Measurements from ENCODE around the gene CDIPT. TPM values are rescaled to one million over a fixed set of nuclear protein-coding genes. Genes with fewer than 3 reads are reported as not detected.
"Not testable (repeated sequence)": the region's sequence is repeated elsewhere in the genome, so short reads cannot be mapped to it uniquely, and the experiment has no call there.

The CDIPT gene
- total RNA-seq, 2 donors from 2014 or later = 39.6 TPM

GRCh38 chr16:29843931-29844330 lies 19.1 kb downstream of the CDIPT start:
- H3K36me3 Mint-ChIP-seq (ENCODE audit: low read depth) = peaks cover 9% of the 10 kb centered on the region
- no peaks in the 10 kb centered on the region for H3K9me3 ChIP-seq (ENCODE audit: control insufficient read depth, low read length, poor library complexity, severe bottlenecking)
- peaks cover 12% of the 10 kb centered on the region for H3K4me1 Mint-ChIP-seq
- DNase-seq = no peak
- no peak overlapping the region for H3K27ac Mint-ChIP-seq
- no peak for ATAC-seq
- no peak overlapping the region for H3K4me3 Mint-ChIP-seq
- no peaks in the 10 kb centered on the region for H3K27me3 Mint-ChIP-seq

- no peaks in the 10 kb centered on the region for H3K27me3 Mint-ChIP-seq
- H3K36me3 Mint-ChIP-seq (ENCODE audit: low read depth) = peaks cover 9% of the 10 kb centered on the region
- ATAC-seq = no peak
- no peak overlapping the region for H3K27ac Mint-ChIP-seq
- peaks cover 9% of the 10 kb centered on the region for H3K4me1 Mint-ChIP-seq
- H3K9me3 ChIP-seq (ENCODE audit: control insufficient read depth, low read length, poor library complexity, severe bottlenecking) = no peaks in the 10 kb centered on the region
- no peak for DNase-seq
- H3K4me3 Mint-ChIP-seq = no peak overlapping the region
Measured at GRCh38 chr16:29842732-29843346, 20.2 kb downstream of the CDIPT start.

GRCh38 chr16:29841631-29842030 lies 21.4 kb downstream of the CDIPT start:
- ATAC-seq = no peak
- H3K9me3 ChIP-seq (ENCODE audit: control insufficient read depth, low read length, poor library complexity, severe bottlenecking) = no peaks in the 10 kb centered on the region
- Mint-ChIP-seq H3K27me3 (no peaks in the 10 kb centered on the region), H3K27ac (no peak overlapping the region), H3K4me1 (peaks cover 9% of the 10 kb centered on the region), H3K36me3 (ENCODE audit: low read depth) (peaks cover 7% of the 10 kb centered on the region), H3K4me3 (no peak overlapping the region)
- no peak for DNase-seq

GRCh38 chr16:29840240-29840639 lies 22.8 kb downstream of the CDIPT start:
- no peak overlapping the region for H3K27ac Mint-ChIP-seq
- peaks cover 6% of the 10 kb centered on the region for H3K4me1 Mint-ChIP-seq
- no peaks in the 10 kb centered on the region for H3K9me3 ChIP-seq (ENCODE audit: control insufficient read depth, low read length, poor library complexity, severe bottlenecking)
- H3K36me3 Mint-ChIP-seq (ENCODE audit: low read depth) = peaks cover 6% of the 10 kb centered on the region
- H3K4me3 Mint-ChIP-seq = no peak overlapping the region
- ATAC-seq = no peak
- no peak for DNase-seq
- no peaks in the 10 kb centered on the region for H3K27me3 Mint-ChIP-seq

- peaks cover 6% of the 10 kb centered on the region for H3K4me1 Mint-ChIP-seq
- DNase-seq (no peak), ATAC-seq (no peak)
- H3K9me3 ChIP-seq (ENCODE audit: control insufficient read depth, low read length, poor library complexity, severe bottlenecking) = no peaks in the 10 kb centered on the region
- peaks cover 4% of the 10 kb centered on the region for H3K36me3 Mint-ChIP-seq (ENCODE audit: low read depth)
- no peaks in the 10 kb centered on the region for H3K27me3 Mint-ChIP-seq
- no peak overlapping the region for H3K4me3 Mint-ChIP-seq
- peak overlapping the region; percentile 24 for H3K27ac Mint-ChIP-seq
Measured at GRCh38 chr16:29839822-29840221, 23.2 kb downstream of the CDIPT start.

- no peak for ATAC-seq
- H3K4me3 Mint-ChIP-seq = no peak overlapping the region
- no peak for DNase-seq
- peaks cover 6% of the 10 kb centered on the region for H3K4me1 Mint-ChIP-seq
- H3K36me3 Mint-ChIP-seq (ENCODE audit: low read depth) = peaks cover 4% of the 10 kb centered on the region
- H3K27ac Mint-ChIP-seq = no peak overlapping the region
- H3K27me3 Mint-ChIP-seq = no peaks in the 10 kb centered on the region
- no peaks in the 10 kb centered on the region for H3K9me3 ChIP-seq (ENCODE audit: control insufficient read depth, low read length, poor library complexity, severe bottlenecking)
Measured at GRCh38 chr16:29837841-29838240, 25.2 kb downstream of the CDIPT start.

GRCh38 chr16:29836623-29837022 lies 26.4 kb downstream of the CDIPT start:
- H3K36me3 Mint-ChIP-seq (ENCODE audit: low read depth) = peaks cover 9% of the 10 kb centered on the region
- peaks cover 10% of the 10 kb centered on the region for H3K4me1 Mint-ChIP-seq
- H3K27ac Mint-ChIP-seq = peak overlapping the region; percentile 11
- no peaks in the 10 kb centered on the region for H3K27me3 Mint-ChIP-seq
- DNase-seq (no peak), ATAC-seq (no peak)
- H3K4me3 Mint-ChIP-seq = no peak overlapping the region
- H3K9me3 ChIP-seq (ENCODE audit: control insufficient read depth, low read length, poor library complexity, severe bottlenecking) = no peaks in the 10 kb centered on the region

GRCh38 chr16:29835926-29836325 lies 27.1 kb downstream of the CDIPT start:
- no peak for ATAC-seq
- H3K36me3 Mint-ChIP-seq (ENCODE audit: low read depth) = peaks cover 7% of the 10 kb centered on the region

GRCh38 chr16:29834079-29834478 lies 28.9 kb downstream of the CDIPT start:
- H3K9me3 ChIP-seq (ENCODE audit: control insufficient read depth, low read length, poor library complexity, severe bottlenecking) = no peaks in the 10 kb centered on the region
- no peak overlapping the region for H3K27ac Mint-ChIP-seq
- ATAC-seq (no peak), DNase-seq (no peak)
- H3K27me3 Mint-ChIP-seq = no peaks in the 10 kb centered on the region
- H3K4me3 Mint-ChIP-seq = no peak overlapping the region
- peaks cover 7% of the 10 kb centered on the region for H3K36me3 Mint-ChIP-seq (ENCODE audit: low read depth)
- peaks cover 9% of the 10 kb centered on the region for H3K4me1 Mint-ChIP-seq

More at GRCh38 chr16:29835926-29836325, 27.1 kb downstream of the CDIPT start:
- no peak for DNase-seq
- Mint-ChIP-seq H3K27me3 (no peaks in the 10 kb centered on the region), H3K27ac (no peak overlapping the region), H3K4me3 (no peak overlapping the region), H3K4me1 (peaks cover 8% of the 10 kb centered on the region)
- no peaks in the 10 kb centered on the region for H3K9me3 ChIP-seq (ENCODE audit: control insufficient read depth, low read length, poor library complexity, severe bottlenecking)

GRCh38 chr16:29833219-29833618 lies 29.8 kb downstream of the CDIPT start:
- not testable (repeated sequence) for H3K27me3 Mint-ChIP-seq; H3K4me3 Mint-ChIP-seq; ATAC-seq; H3K9me3 ChIP-seq (ENCODE audit: control insufficient read depth, low read length, poor library complexity, severe bottlenecking); H3K27ac Mint-ChIP-seq; H3K36me3 Mint-ChIP-seq (ENCODE audit: low read depth); H3K4me1 Mint-ChIP-seq; DNase-seq

GRCh38 chr16:29831490-29831889 lies 31.5 kb downstream of the CDIPT start:
- no peak for ATAC-seq
- no peaks in the 10 kb centered on the region for H3K9me3 ChIP-seq (ENCODE audit: control insufficient read depth, low read length, poor library complexity, severe bottlenecking)
- H3K27me3 Mint-ChIP-seq = no peaks in the 10 kb centered on the region
- H3K27ac Mint-ChIP-seq = peak overlapping the region; percentile 72
- peaks cover 7% of the 10 kb centered on the region for H3K36me3 Mint-ChIP-seq (ENCODE audit: low read depth)
- no peak for DNase-seq
- H3K4me1 Mint-ChIP-seq = peaks cover 23% of the 10 kb centered on the region
- H3K4me3 Mint-ChIP-seq = no peak overlapping the region

GRCh38 chr16:29830774-29831173 lies 32.3 kb downstream of the CDIPT start:
- H3K27ac Mint-ChIP-seq = peak overlapping the region; percentile 72
- H3K4me1 Mint-ChIP-seq = peaks cover 24% of the 10 kb centered on the region

GRCh38 chr16:29826342-29826695 lies 36.7 kb downstream of the CDIPT start:
- H3K4me3 Mint-ChIP-seq = peak overlapping the region; percentile 90

More at GRCh38 chr16:29830774-29831173, 32.3 kb downstream of the CDIPT start:
- H3K9me3 ChIP-seq (ENCODE audit: control insufficient read depth, low read length, poor library complexity, severe bottlenecking) = no peaks in the 10 kb centered on the region
- Mint-ChIP-seq H3K27me3 (no peaks in the 10 kb centered on the region), H3K4me3 (no peak overlapping the region), H3K36me3 (ENCODE audit: low read depth) (peaks cover 7% of the 10 kb centered on the region)
- no peak for DNase-seq
- ATAC-seq = no peak

More at GRCh38 chr16:29826342-29826695, 36.7 kb downstream of the CDIPT start:
- H3K27ac Mint-ChIP-seq = peak overlapping the region; percentile 93
- H3K36me3 Mint-ChIP-seq (ENCODE audit: low read depth) = no peaks in the 10 kb centered on the region
- no peak for DNase-seq
- no peaks in the 10 kb centered on the region for H3K9me3 ChIP-seq (ENCODE audit: control insufficient read depth, low read length, poor library complexity, severe bottlenecking)
- H3K27me3 Mint-ChIP-seq = no peaks in the 10 kb centered on the region
- ATAC-seq = no peak
- peaks cover 40% of the 10 kb centered on the region for H3K4me1 Mint-ChIP-seq
